Glutamatergic neuron (in vitro differentiated cells): Measurements from ENCODE around the gene C12orf56. TPM values are rescaled to one million over a fixed set of nuclear protein-coding genes. Genes with fewer than 3 reads are reported as not detected.

Source experiments
- DNase-seq: peaks from one replicate; pipeline ENCODE4 v3.0.0; 2022
- H3K27ac Mint-ChIP-seq: one replicate; pipeline ENCODE4 v1.8.0; 2020; ENCODE audit warnings: mild to moderate bottlenecking, mixed read lengths, inconsistent platforms; ENCODE audit not compliant: unreplicated experiment
- H3K27me3 Mint-ChIP-seq: one replicate; pipeline ENCODE4 v1.8.0; 2020; ENCODE audit warnings: mild to moderate bottlenecking, moderate library complexity, mixed read lengths, inconsistent platforms; ENCODE audit not compliant: unreplicated experiment
- H3K36me3 Mint-ChIP-seq: one replicate; pipeline ENCODE4 v1.8.0; 2020; ENCODE audit warnings: mild to moderate bottlenecking, mixed read lengths, inconsistent platforms; ENCODE audit not compliant: unreplicated experiment
- H3K4me1 Mint-ChIP-seq: one replicate; pipeline ENCODE4 v1.8.0; 2020; ENCODE audit warnings: mild to moderate bottlenecking, low read depth, mixed read lengths, inconsistent platforms; ENCODE audit not compliant: unreplicated experiment
- H3K4me3 Mint-ChIP-seq: one replicate; pipeline ENCODE4 v1.8.0; 2020; ENCODE audit warnings: mild to moderate bottlenecking, mixed read lengths, inconsistent platforms; ENCODE audit not compliant: unreplicated experiment
- H3K9me3 Mint-ChIP-seq: one replicate; pipeline ENCODE4 v1.8.0; 2020; ENCODE audit warnings: mild to moderate bottlenecking, moderate library complexity, mixed read lengths, inconsistent platforms; ENCODE audit not compliant: unreplicated experiment
- total RNA-seq: library from RNA; stranded (reverse); fragmentation: NEBNext Ultra II Directional; extraction: Animal tissue kit (Norgen Biotek cat#: 25700); gene quantifications from one replicate; pipeline ENCODE4 v1.2.1, GENCODE V29; 2021; ENCODE audit not compliant: unreplicated experiment
- TF ChIP-seq, protein P1 (sequence below): fragments of 200-600 bp; sonication (generic); IDR thresholded peaks from one replicate; pipeline ENCODE4 v1.5.0; 2021; ENCODE audit not compliant: partially characterized antibody, unreplicated experiment

Gene C12orf56
- total RNA-seq, 1 donor from 2014 or later, result 1.8 TPM

DNA sequence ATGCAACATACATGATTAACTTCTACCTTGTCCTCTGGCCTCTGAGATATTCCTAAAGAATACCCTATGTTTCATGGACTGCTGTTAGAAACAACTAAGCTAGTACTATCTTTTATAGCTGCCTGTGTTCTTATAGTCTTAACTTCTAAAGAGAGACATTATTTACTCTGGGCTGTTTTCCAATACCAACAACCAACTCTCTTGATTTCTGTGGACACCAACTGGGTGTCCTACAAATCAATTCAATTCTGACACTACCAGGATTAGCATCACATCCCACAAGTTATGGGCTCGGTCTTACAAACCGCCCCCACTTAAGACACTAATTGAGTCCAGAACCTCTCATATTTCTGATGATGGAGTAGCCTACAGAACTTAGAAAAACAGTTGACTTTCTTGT lies 21.9 kb upstream of the C12orf56 start:
- Mint-ChIP-seq H3K9me3 (no peaks in the 10 kb centered on the region), H3K36me3 (peaks cover 8% of the 10 kb centered on the region), H3K27ac (no peak overlapping the region), H3K4me1 (peaks cover 2% of the 10 kb centered on the region), H3K4me3 (no peak overlapping the region), H3K27me3 (no peaks in the 10 kb centered on the region)
- TF ChIP-seq, protein P1, sequence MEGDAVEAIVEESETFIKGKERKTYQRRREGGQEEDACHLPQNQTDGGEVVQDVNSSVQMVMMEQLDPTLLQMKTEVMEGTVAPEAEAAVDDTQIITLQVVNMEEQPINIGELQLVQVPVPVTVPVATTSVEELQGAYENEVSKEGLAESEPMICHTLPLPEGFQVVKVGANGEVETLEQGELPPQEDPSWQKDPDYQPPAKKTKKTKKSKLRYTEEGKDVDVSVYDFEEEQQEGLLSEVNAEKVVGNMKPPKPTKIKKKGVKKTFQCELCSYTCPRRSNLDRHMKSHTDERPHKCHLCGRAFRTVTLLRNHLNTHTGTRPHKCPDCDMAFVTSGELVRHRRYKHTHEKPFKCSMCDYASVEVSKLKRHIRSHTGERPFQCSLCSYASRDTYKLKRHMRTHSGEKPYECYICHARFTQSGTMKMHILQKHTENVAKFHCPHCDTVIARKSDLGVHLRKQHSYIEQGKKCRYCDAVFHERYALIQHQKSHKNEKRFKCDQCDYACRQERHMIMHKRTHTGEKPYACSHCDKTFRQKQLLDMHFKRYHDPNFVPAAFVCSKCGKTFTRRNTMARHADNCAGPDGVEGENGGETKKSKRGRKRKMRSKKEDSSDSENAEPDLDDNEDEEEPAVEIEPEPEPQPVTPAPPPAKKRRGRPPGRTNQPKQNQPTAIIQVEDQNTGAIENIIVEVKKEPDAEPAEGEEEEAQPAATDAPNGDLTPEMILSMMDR, result no peak
- no peak for DNase-seq

DNA sequence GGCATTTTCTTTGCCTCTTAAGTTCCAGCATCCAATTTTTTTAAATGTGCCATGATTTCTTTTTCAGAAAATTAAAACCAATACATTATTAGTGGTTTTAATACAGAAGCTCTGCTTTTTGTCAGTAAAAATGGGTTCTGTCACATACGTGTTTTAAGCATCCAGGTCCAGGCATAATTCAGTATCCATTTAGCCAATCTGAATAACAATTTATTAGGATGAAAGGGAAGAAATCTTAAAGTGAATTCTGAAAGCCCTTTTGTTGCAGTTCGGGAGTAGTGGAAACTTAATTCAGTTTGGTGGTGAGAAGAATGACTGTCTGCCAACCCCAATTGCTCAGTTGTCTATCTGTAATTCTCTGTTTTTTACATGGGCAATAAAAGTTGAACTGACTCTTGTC lies 20.9 kb upstream of the C12orf56 start:
- no peak overlapping the region for H3K27ac Mint-ChIP-seq
- H3K36me3 Mint-ChIP-seq, result peaks cover 5% of the 10 kb centered on the region
- H3K27me3 Mint-ChIP-seq, result no peaks in the 10 kb centered on the region
- TF ChIP-seq, protein P1, result no peak
- H3K9me3 Mint-ChIP-seq, result no peaks in the 10 kb centered on the region
- peaks cover 4% of the 10 kb centered on the region for H3K4me1 Mint-ChIP-seq
- DNase-seq, result no peak
- H3K4me3 Mint-ChIP-seq, result no peak overlapping the region

DNA sequence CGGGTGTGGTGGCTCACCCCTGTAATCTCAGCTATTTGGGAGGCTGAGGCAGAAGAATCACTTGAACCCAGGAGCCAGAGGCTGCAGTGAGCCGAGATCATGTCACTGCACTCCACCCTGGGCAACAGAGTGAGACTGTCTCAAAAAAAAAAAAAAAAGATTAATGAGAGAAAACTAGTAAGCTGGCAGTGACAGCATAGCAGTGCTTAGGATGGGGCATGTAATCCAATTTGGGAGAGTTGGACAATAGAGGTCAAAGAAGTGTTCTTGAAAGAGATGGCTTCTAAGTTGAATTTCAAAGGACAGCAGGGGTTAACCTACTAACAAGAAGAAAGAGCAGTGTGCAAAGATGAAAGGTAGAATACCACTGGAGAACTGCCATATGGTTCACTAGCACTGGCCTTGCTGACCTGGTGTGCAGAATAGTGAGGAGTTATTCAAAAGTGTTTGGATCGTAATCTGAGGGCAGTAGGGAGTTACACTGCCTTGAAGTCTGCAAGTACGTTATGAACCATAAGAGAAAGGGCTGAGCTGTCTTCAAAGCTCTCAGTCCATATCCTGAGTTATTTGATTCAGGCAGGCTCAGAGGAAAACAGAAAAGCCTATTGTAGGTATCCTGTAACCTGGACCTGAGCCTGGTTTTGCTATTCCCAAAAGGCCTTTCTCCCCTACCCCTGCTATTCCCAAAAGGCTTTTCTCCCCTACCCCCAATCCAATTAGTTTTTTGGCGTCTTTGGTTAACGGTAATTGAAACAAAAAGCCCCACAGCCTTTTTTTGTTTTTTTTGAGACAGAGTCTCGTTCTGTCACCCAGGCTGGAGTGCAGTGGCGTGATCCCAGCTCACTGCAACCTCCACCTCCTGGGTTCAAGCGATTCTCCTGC lies 17.0 kb upstream of the C12orf56 start:
- DNase-seq, result no peak
- Mint-ChIP-seq H3K27ac (peak overlapping the region; percentile 3), H3K9me3 (peaks cover 8% of the 10 kb centered on the region), H3K4me1 (peaks cover 4% of the 10 kb centered on the region), H3K36me3 (peaks cover 3% of the 10 kb centered on the region), H3K27me3 (peaks cover 15% of the 10 kb centered on the region), H3K4me3 (no peak overlapping the region)
- TF ChIP-seq, protein P1, result no peak

DNA sequence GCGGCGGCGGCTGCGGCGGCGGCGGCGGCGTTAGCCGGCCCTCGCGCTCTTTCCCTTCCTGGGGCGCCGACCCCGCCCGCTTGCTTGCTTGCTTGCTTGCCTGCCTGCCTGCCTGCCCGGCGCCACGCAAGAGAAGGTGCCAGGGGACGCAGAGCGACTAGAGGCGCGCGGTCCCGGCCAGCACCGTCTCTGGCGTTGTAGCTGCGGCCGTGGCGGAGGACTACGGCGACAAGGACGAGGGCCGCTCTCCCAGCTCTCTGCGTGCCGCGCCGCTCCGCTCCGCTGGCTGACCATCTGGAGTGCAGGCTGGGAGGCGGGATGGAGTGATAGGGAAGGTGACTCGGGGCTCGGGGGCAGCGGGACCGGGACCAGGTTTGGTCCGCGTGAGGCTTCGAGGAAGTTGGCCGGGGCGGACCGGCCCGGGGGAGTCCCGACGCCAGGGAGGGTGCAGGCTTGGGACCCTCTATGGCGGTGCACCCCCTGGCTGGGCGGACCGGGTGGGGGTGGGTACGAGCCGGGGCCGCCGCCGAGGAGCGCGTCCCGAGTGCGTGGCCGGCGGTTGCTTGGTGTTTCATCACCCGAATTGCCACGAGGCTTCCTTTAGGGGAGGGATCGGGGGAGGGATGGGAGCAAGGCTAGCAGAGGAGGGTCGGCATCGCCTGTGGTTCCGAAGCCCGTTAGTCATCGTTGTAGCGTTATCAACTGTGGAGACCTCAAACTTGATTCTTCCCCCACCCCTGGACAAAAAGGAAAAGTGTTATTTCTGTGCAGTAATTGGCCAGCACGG lies 14.1 kb upstream of the C12orf56 start:
- H3K4me3 Mint-ChIP-seq, result peak overlapping the region; percentile 85
- H3K36me3 Mint-ChIP-seq, result no peaks in the 10 kb centered on the region

More for the DNA sequence above, 14.1 kb upstream of the C12orf56 start:
- TF ChIP-seq, protein P1, result no peak
- peaks cover 15% of the 10 kb centered on the region for H3K27me3 Mint-ChIP-seq
- peak overlapping the region; percentile 95 for H3K27ac Mint-ChIP-seq
- peaks cover 8% of the 10 kb centered on the region for H3K9me3 Mint-ChIP-seq
- peaks cover 4% of the 10 kb centered on the region for H3K4me1 Mint-ChIP-seq
- DNase-seq, result peak; percentile 75
